ENCODE data around the gene CACNA2D3.

DNA sequence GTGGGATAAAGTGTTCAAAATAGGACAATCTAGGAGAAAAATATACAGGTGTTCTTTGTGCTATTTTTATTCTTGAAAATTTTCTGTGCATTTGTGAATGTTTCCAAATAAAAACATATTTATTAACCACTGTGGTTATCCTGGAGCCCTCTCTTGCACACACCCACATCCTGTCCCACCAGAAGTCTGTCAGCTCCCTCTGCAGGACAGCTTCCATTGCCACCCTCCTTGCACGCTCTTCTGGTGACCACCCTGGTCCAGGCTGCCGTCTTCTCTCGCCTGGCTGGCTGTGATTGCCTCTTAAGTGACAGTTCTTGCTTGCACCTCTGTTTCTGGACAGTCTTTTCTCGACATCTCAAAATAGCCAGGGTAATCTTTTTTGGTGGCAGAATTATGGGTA lies 411.5 kb downstream of the CACNA2D3 start:
- TF ChIP-seq, protein P1, sequence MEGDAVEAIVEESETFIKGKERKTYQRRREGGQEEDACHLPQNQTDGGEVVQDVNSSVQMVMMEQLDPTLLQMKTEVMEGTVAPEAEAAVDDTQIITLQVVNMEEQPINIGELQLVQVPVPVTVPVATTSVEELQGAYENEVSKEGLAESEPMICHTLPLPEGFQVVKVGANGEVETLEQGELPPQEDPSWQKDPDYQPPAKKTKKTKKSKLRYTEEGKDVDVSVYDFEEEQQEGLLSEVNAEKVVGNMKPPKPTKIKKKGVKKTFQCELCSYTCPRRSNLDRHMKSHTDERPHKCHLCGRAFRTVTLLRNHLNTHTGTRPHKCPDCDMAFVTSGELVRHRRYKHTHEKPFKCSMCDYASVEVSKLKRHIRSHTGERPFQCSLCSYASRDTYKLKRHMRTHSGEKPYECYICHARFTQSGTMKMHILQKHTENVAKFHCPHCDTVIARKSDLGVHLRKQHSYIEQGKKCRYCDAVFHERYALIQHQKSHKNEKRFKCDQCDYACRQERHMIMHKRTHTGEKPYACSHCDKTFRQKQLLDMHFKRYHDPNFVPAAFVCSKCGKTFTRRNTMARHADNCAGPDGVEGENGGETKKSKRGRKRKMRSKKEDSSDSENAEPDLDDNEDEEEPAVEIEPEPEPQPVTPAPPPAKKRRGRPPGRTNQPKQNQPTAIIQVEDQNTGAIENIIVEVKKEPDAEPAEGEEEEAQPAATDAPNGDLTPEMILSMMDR (conservative IDR thresholded peaks at IDR 0.05) = no peak
- TF ChIP-seq EZH2 (IDR thresholded peaks at IDR 0.05; ENCODE audit: low read depth) = no peak

Data from PC-9 (cell line).